Upper lobe of left lung (tissue), 4 donors: Measurements from ENCODE around the gene GPR42.

Source experiments
- EP300 ChIP-seq, 4 donors: sonication (generic); formaldehyde crosslinking; IDR thresholded peaks; one replicate each; pipeline ENCODE4 v1.5.1; 2017; ENCODE audit warnings: antibody characterized with exemption in 4 of 4, control low read depth in 2 of 4
- POLR2A ChIP-seq, 4 donors: fragments of 450-650 bp; IDR thresholded peaks; one replicate each; pipeline ENCODE4 v1.5.1; 2016 to 2017; ENCODE audit warnings: antibody characterized with exemption in 4 of 4, mild to moderate bottlenecking in 2 of 4
- POLR2AphosphoS5 ChIP-seq, 2 donors: sonication (generic); formaldehyde crosslinking; IDR thresholded peaks; one replicate each; pipeline ENCODE4 v1.5.1; 2017; ENCODE audit warnings: antibody characterized with exemption in 2 of 2
- TF ChIP-seq, protein P1 (sequence below), 6 experiments: fragments of 450-650 bp in 4 of 6; fragments of 200-600 bp in 2 of 6; sonication (generic) in 2 of 6; IDR thresholded peaks; one replicate each; pipeline ENCODE4 v1.5.1; 2016 to 2019; ENCODE audit warnings: antibody characterized with exemption in 6 of 6

GRCh38 chr19:35330475-35330874 is 40.4 kb upstream of the GPR42 start:
- no peak for TF ChIP-seq POLR2A (IDR thresholded peaks at IDR 0.05)
- TF ChIP-seq, protein P1, sequence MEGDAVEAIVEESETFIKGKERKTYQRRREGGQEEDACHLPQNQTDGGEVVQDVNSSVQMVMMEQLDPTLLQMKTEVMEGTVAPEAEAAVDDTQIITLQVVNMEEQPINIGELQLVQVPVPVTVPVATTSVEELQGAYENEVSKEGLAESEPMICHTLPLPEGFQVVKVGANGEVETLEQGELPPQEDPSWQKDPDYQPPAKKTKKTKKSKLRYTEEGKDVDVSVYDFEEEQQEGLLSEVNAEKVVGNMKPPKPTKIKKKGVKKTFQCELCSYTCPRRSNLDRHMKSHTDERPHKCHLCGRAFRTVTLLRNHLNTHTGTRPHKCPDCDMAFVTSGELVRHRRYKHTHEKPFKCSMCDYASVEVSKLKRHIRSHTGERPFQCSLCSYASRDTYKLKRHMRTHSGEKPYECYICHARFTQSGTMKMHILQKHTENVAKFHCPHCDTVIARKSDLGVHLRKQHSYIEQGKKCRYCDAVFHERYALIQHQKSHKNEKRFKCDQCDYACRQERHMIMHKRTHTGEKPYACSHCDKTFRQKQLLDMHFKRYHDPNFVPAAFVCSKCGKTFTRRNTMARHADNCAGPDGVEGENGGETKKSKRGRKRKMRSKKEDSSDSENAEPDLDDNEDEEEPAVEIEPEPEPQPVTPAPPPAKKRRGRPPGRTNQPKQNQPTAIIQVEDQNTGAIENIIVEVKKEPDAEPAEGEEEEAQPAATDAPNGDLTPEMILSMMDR (IDR thresholded peaks at IDR 0.05) = no peak
- no peak for TF ChIP-seq POLR2AphosphoS5 (IDR thresholded peaks at IDR 0.05)
- TF ChIP-seq EP300 (IDR thresholded peaks at IDR 0.05) = no peak
